Femur (tissue), 1 donor: ENCODE data around the gene CHST3.
"Not testable (repeated sequence)": the region's sequence is repeated elsewhere in the genome, so short reads cannot be mapped to it uniquely, and the experiment has no call there.

Source experiments
- DNase-seq: peaks from one replicate; pipeline ENCODE4 v3.0.0-alpha.2; 2017

Gene CHST3, protein sequence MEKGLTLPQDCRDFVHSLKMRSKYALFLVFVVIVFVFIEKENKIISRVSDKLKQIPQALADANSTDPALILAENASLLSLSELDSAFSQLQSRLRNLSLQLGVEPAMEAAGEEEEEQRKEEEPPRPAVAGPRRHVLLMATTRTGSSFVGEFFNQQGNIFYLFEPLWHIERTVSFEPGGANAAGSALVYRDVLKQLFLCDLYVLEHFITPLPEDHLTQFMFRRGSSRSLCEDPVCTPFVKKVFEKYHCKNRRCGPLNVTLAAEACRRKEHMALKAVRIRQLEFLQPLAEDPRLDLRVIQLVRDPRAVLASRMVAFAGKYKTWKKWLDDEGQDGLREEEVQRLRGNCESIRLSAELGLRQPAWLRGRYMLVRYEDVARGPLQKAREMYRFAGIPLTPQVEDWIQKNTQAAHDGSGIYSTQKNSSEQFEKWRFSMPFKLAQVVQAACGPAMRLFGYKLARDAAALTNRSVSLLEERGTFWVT

GRCh38 chr10:71964098-71964742, at the start of gene CHST3:
CHST3 (plus strand) TSS chr10:71964395; CDS start chr10:72005843, 41,448 bp downstream.
- peak; percentile 80 for DNase-seq

DNA sequence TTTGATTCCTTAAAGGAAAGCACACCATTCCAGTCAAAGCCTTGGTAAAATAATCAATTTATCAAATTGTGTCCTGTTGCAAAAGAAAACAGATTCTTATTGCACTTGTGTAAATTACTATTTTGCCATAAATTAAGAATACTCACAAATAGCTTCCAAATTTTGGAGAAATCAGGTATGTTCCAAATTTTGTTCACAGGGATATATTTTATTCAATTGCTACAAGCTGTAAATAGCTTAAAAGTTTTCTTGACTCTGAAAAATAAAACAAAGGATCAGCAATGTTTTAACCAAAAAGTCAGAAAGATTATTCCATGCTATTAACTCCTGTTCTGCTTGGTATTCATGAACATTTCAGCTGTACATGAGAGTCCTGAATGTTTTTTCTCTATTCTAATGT, 47.4 kb upstream of the CHST3 start:
- no peak for DNase-seq

GRCh38 chr10:71918992-71919391, 45.2 kb upstream of the CHST3 start:
- no peak for DNase-seq

- not testable (repeated sequence) for DNase-seq
These were observed 44.1 kb upstream of the CHST3 start for GRCh38 chr10:71919956-71920539.

GRCh38 chr10:71920540-71921323, 43.5 kb upstream of the CHST3 start:
- DNase-seq: no peak

DNA sequence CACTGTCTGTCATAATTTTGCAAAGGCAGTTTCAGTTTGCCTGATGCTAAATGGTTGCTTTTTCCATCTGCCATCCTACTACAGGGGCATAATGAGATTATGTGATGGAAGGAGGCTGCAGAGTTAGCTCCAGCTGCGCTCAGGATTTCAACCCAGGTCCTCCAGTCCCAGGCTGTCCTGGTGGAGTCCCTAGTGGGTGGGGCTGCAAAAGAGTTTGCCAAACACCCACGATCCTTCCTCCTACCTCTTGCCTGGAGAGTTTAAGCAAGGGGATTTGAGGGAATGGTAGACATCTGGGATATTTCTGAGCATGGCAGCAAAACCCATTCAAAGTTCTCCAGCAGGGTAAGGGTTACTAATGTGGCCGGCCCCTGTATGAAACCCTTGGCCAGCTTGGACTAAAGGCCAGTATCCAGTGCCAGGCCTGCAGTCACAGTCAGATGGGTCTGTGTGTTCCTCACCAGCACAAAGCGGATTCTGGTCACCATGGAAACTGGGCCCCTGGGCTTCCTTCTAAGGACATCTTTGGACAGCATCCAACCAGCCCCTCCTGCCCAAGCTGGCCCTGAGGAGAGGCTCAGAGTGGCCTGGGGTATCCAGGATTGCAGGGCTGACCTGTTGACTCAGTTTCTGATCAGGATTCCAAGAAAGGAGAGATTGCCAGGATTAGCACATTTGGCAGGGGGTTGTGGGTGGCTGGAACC, 42.7 kb upstream of the CHST3 start:
- DNase-seq: peak; percentile 84

- DNase-seq: no peak
These were observed 41.0 kb upstream of the CHST3 start for GRCh38 chr10:71923138-71923692.

- DNase-seq: no peak
These were observed 39.4 kb upstream of the CHST3 start for GRCh38 chr10:71924771-71925170.

- DNase-seq: no peak
These were observed 37.0 kb upstream of the CHST3 start for GRCh38 chr10:71927159-71927558.

DNA sequence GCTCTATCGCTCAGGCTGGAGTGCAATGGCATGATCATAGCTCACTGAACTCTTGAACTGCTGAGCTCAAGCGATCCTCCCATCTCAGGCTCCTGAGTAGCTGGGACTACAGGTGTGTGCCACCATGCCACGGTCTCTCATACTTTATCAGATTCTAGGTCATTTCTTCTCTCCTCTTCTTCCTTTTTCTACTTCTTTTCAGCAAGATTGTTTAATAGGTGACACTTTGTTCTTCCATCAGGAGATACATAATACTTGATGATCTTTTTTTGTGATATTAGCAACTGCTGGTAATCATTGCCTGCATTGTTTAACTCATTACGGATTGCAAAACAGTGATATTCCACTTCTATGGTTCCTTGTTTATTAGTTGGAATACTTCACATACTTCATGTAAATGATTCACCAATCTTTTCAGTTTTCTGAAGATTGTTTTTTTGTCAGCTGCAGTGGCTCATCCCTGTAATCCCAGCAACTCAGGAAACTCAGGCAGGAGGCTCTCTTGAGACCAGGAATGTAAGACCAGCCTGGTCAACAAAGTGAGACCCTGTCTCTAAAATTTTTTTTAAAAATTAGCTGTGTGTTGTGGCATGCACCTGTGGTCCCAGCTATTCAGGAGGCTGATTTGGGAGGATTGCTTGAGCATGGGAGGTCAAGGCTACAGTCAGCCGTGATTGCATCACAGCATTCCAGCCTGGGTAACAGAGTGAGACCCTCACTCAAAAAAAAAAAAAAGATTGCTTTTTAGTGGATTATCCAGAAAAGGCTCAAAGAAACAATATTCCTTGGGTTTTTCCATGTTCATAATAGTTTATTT, 36.2 kb upstream of the CHST3 start:
- no peak for DNase-seq

GRCh38 chr10:71931295-71931694, 32.9 kb upstream of the CHST3 start:
- no peak for DNase-seq

DNA sequence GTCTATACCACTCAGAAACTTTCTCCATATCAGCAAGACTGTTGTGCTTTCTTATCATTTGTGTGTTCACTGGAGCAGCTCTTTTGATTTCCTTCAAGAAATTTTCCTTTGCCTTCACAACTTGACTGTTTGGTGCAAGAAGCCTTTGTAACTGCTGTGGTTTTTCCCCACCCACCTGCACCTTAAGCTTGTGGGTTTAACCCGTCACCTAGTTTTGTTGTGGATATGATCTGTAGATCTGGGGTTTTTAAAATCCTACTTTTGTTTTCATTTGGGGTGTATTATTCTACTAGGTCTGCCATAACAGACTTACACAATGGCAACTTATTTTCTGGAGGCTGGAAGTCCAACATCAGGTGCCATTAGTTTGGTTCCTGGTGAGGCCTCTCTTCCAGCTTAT, 30.5 kb upstream of the CHST3 start:
- no peak for DNase-seq

- no peak for DNase-seq
These were observed 26.0 kb upstream of the CHST3 start for GRCh38 chr10:71938211-71938610.

GRCh38 chr10:71939304-71939703, 24.9 kb upstream of the CHST3 start:
- no peak for DNase-seq

- no peak for DNase-seq
These were observed 24.2 kb upstream of the CHST3 start for GRCh38 chr10:71939861-71940474.

DNA sequence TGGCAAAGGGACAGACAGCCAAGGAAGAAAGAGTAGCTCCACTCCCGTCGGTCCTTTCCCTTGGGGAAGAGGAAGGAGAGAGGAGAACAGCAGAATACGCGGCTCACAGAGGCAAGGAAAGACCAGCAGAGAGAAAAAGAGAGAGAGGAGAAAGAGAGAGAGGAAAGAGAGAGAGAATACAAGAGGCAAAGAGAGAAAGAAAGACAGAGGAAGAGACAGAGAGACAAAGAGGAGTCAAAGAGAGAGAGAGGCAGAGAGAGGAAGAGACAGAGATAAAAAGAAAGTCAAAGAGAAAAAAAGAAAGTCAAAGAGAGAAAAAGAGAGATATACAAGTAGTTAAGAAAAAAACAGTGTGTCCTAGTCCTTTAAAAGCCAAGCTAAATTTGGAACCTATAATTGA, 23.4 kb upstream of the CHST3 start:
- DNase-seq: no peak

GRCh38 chr10:71941318-71941717, 22.9 kb upstream of the CHST3 start:
- DNase-seq: no peak

DNA sequence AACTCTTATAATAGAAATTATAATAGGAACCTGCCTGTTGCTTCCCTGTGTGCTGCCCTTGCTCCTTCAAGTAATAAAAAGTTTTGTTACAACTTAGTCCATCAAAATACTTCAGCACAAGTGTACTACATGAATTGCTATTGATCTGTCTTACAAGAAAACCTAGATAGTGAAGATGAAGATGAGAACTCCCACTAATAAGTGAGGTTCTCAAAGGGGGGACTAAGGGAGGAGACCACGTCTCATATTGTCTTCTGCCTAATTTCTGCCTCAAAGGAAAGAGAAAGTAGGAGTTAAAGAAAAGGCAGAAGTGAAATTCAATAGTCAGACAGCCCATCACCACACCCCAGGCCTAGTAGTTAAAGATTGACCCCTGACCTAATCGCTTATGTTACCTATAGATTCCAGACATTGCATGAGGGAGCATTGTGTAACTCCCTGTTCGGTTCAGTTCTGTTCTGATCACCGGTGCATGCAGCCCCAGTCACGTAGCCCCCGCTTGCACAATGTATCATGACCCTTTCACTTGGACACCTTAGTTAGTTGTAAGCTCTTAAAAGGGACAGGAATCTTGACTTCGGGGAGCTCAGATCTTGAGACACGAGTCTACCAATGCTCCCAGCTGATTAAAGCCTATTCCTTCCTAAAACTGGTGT, 18.2 kb upstream of the CHST3 start:
- DNase-seq: no peak

- DNase-seq: no peak
These were observed 17.5 kb upstream of the CHST3 start for GRCh38 chr10:71946700-71947099.

DNA sequence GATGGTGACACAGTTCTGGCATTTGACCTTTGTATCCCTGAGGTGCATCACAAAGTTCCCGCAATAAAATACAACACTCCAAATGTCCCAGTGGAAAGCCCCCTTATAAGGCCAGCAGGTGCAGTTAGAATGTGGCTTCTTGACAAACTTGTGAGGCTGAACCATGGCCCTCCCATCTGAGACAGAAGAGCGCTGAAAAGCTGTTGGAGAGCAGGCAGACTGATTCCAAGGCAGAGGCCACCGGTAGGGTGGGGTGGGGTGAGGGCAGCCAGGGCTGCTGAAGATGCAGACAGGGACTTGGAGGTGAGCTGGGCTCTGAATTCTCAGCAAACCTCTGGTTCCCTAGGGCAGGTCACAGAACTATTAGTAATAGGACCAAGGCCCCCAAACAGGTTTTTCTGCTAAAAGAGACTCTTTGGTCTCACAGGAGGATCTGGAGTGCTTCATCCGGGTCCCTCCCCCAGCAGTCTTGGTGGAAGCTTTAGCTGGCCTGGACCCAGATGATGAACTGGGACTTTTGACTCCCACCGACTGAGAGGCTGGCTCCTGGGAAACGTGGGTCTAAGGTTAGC, 15.6 kb upstream of the CHST3 start:
- DNase-seq: no peak
